Neural cell (in vitro differentiated cells): ENCODE data around the gene ZNF687.
A peak's percentile ranks its signal among the peaks of the same experiment; 100 is the strongest.

Experiments used
- EP300 ChIP-seq: fragments of 450-650 bp; conservative IDR thresholded peaks from 2 replicates; pipeline ENCODE4 v1.6.1; 2014; ENCODE audit warnings: antibody characterized with exemption, mild to moderate bottlenecking, moderate library complexity; ENCODE audit not compliant: poor library complexity, severe bottlenecking
- EZH2 ChIP-seq: fragments of 200-600, 300-800 bp; shearing (Covaris generic), sonication (generic); IDR thresholded peaks from 2 replicates; pipeline ENCODE4 v1.6.1; 2014; ENCODE audit warnings: antibody characterized with exemption, low read length, borderline replicate concordance, mild to moderate bottlenecking; ENCODE audit not compliant: insufficient read depth, poor library complexity, severe bottlenecking
- MXI1 ChIP-seq: fragments of 450-650 bp; conservative IDR thresholded peaks from 2 replicates; pipeline ENCODE4 v1.6.1; 2014; ENCODE audit warnings: antibody characterized with exemption, mild to moderate bottlenecking; ENCODE audit not compliant: poor library complexity, severe bottlenecking
- POLR2AphosphoS5 ChIP-seq: IDR thresholded peaks from 2 replicates; pipeline ENCODE4 v1.6.1; 2012
- RAD21 ChIP-seq: fragments of 450-650 bp; conservative IDR thresholded peaks from 2 replicates; pipeline ENCODE4 v1.6.1; 2014; ENCODE audit warnings: antibody characterized with exemption, mild to moderate bottlenecking, moderate library complexity
- SMC3 ChIP-seq: fragments of 450-650 bp; conservative IDR thresholded peaks from 2 replicates; pipeline ENCODE4 v1.6.1; 2014; ENCODE audit warnings: antibody characterized with exemption, mild to moderate bottlenecking, moderate library complexity; ENCODE audit not compliant: poor library complexity
- TAF1 ChIP-seq: IDR thresholded peaks from 2 replicates; pipeline ENCODE4 v1.6.1; 2012; ENCODE audit warnings: low read depth
- TF ChIP-seq, protein P1 (sequence below): fragments of 450-650 bp; IDR thresholded peaks from 2 replicates; pipeline ENCODE4 v1.5.1; 2014; ENCODE audit warnings: antibody characterized with exemption, mild to moderate bottlenecking, moderate library complexity; ENCODE audit not compliant: poor library complexity, severe bottlenecking
- TF ChIP-seq, protein P2 (sequence below): IDR thresholded peaks from 2 replicates; pipeline ENCODE4 v1.6.1; 2012; ENCODE audit warnings: borderline replicate concordance

DNA sequence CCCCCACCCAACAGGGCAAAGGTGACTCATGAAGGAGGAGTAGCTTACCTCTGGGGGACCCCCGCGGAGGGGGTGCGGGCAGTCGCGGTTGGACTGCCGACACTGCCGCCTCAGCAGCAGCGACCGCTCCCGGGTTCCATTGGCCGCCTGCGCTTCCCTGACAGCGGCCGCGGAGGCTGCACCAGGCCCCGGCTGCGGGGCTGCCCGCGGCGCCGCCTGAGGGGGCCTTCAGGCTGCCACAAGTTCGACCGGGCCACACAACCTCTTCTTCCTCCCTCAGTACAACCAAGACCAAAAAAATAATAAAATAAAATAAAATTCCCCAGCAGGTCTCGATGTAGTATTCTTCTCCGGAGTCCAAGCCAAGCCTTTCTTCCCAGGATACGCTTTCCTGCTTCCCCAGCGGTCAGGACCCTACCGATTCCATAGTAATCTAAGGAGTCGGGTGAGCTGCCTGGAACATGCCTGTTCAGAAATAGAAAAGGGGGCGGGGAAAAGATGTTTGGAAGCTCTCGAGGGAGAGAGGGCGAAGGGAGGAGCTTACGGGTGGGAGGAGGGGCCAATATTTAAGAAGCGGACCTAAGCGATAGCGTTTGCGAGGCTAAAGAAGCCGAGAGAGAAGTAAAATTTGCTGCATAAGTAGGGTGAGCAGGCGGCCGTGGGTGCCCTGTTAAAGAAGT, 45.3 kb downstream of the ZNF687 start, which contains the start of gene PI4KB:
- TF ChIP-seq, protein P1, sequence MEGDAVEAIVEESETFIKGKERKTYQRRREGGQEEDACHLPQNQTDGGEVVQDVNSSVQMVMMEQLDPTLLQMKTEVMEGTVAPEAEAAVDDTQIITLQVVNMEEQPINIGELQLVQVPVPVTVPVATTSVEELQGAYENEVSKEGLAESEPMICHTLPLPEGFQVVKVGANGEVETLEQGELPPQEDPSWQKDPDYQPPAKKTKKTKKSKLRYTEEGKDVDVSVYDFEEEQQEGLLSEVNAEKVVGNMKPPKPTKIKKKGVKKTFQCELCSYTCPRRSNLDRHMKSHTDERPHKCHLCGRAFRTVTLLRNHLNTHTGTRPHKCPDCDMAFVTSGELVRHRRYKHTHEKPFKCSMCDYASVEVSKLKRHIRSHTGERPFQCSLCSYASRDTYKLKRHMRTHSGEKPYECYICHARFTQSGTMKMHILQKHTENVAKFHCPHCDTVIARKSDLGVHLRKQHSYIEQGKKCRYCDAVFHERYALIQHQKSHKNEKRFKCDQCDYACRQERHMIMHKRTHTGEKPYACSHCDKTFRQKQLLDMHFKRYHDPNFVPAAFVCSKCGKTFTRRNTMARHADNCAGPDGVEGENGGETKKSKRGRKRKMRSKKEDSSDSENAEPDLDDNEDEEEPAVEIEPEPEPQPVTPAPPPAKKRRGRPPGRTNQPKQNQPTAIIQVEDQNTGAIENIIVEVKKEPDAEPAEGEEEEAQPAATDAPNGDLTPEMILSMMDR, result no peak
- TF ChIP-seq EP300, result no peak
- TF ChIP-seq, protein P2, sequence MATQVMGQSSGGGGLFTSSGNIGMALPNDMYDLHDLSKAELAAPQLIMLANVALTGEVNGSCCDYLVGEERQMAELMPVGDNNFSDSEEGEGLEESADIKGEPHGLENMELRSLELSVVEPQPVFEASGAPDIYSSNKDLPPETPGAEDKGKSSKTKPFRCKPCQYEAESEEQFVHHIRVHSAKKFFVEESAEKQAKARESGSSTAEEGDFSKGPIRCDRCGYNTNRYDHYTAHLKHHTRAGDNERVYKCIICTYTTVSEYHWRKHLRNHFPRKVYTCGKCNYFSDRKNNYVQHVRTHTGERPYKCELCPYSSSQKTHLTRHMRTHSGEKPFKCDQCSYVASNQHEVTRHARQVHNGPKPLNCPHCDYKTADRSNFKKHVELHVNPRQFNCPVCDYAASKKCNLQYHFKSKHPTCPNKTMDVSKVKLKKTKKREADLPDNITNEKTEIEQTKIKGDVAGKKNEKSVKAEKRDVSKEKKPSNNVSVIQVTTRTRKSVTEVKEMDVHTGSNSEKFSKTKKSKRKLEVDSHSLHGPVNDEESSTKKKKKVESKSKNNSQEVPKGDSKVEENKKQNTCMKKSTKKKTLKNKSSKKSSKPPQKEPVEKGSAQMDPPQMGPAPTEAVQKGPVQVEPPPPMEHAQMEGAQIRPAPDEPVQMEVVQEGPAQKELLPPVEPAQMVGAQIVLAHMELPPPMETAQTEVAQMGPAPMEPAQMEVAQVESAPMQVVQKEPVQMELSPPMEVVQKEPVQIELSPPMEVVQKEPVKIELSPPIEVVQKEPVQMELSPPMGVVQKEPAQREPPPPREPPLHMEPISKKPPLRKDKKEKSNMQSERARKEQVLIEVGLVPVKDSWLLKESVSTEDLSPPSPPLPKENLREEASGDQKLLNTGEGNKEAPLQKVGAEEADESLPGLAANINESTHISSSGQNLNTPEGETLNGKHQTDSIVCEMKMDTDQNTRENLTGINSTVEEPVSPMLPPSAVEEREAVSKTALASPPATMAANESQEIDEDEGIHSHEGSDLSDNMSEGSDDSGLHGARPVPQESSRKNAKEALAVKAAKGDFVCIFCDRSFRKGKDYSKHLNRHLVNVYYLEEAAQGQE, result peak; percentile 30
- no peak for TF ChIP-seq SMC3
- peak; percentile 69 for TF ChIP-seq POLR2AphosphoS5
- TF ChIP-seq MXI1, result peak; percentile 57
- no peak for TF ChIP-seq EZH2
- peak; percentile 55 for TF ChIP-seq TAF1
- no peak for TF ChIP-seq RAD21
